CD4-positive, alpha-beta T cell treated with Interleukin-10 for 1 hour (primary cell): ENCODE data around the gene BRD3OS.

ENCODE experiments used
- DNase-seq: peaks from one replicate; pipeline ENCODE4 v3.0.0-alpha.2; 2020

BRD3OS gene

GRCh38 chr9:133989625-133990365, 35.5 kb upstream of the BRD3OS start:
- no peak for DNase-seq

GRCh38 chr9:133990366-133991213, 34.7 kb upstream of the BRD3OS start:
- no peak for DNase-seq

GRCh38 chr9:133991214-133991921, 33.9 kb upstream of the BRD3OS start:
- peak; percentile 2 for DNase-seq

GRCh38 chr9:133991964-133992779, 33.1 kb upstream of the BRD3OS start, which contains the start of gene VAV2:
Gene VAV2 (minus strand): TSS chr9:133992324. CDS start chr9:133992278, 46 bp downstream.
- DNase-seq = peak; percentile 39

- peak; percentile 75 for DNase-seq
These were observed 32.3 kb upstream of the BRD3OS start for GRCh38 chr9:133992780-133993634.

- no peak for DNase-seq
These were observed 31.5 kb upstream of the BRD3OS start for GRCh38 chr9:133993635-133994253.

- DNase-seq = peak; percentile 72
These were observed 30.8 kb upstream of the BRD3OS start for GRCh38 chr9:133994353-133995011.

- no peak for DNase-seq
These were observed 30.0 kb upstream of the BRD3OS start for GRCh38 chr9:133995012-133995896.

- DNase-seq = no peak
These were observed 28.5 kb upstream of the BRD3OS start for GRCh38 chr9:133996531-133997520.

- DNase-seq = no peak
These were observed 27.7 kb upstream of the BRD3OS start for GRCh38 chr9:133997584-133997983.

GRCh38 chr9:133998915-133999595, 26.2 kb upstream of the BRD3OS start:
- no peak for DNase-seq

GRCh38 chr9:133999851-134000265, 25.4 kb upstream of the BRD3OS start:
- no peak for DNase-seq

GRCh38 chr9:134002796-134003195, 22.5 kb upstream of the BRD3OS start:
- no peak for DNase-seq

GRCh38 chr9:134003237-134003636, 22.0 kb upstream of the BRD3OS start:
- no peak for DNase-seq

GRCh38 chr9:134004131-134004873, 21.0 kb upstream of the BRD3OS start:
- DNase-seq = no peak

- no peak for DNase-seq
These were observed 20.4 kb upstream of the BRD3OS start for GRCh38 chr9:134004881-134005280.

GRCh38 chr9:134005381-134005780, 19.9 kb upstream of the BRD3OS start:
- no peak for DNase-seq
